ENCODE data around the gene DCUN1D2. TPM values are rescaled to one million over a fixed set of nuclear protein-coding genes. Genes with fewer than 3 reads are reported as not detected.

Gene DCUN1D2
- total RNA-seq, 4 donors from 2014 or later, result 18.7 to 28.4 (median 20.2) TPM

DNA sequence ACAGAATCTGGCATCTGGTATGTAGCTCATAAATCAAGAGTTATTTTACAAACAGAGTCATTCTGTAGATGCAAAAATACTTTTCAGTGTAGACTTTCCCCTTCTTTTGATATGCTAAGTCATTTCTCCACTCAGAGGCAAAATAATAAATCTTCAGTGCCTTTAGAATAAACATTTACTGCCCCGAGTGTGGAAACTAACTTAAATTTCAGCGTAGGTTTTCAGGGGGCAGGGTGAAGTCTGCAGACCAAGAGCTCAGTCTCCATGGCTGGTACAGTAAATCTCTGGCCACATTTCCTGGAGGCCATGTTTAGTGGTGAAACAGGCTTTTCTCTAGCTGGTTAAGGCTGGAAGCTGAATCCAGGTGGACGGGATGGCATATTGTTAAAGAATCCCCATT is 24.1 kb downstream of the DCUN1D2 start:
- in situ Hi-C loops (cut with MboI; ENCODE audit: low pct_ligation_motif_present in 1 of 4, low pct_unique_long_range_greater_than_20kb in 1 of 4, low sequenced_read_pairs in 3 of 4) (no loop called here), intact Hi-C loops (cut with DNase I; ENCODE audit: low total_unique reads) (no loop called here)
- no peak overlapping the region for H3K27ac ChIP-seq
- TF ChIP-seq POLR2A (IDR thresholded peaks at IDR 0.05), result no peak
- TF ChIP-seq, protein P1, sequence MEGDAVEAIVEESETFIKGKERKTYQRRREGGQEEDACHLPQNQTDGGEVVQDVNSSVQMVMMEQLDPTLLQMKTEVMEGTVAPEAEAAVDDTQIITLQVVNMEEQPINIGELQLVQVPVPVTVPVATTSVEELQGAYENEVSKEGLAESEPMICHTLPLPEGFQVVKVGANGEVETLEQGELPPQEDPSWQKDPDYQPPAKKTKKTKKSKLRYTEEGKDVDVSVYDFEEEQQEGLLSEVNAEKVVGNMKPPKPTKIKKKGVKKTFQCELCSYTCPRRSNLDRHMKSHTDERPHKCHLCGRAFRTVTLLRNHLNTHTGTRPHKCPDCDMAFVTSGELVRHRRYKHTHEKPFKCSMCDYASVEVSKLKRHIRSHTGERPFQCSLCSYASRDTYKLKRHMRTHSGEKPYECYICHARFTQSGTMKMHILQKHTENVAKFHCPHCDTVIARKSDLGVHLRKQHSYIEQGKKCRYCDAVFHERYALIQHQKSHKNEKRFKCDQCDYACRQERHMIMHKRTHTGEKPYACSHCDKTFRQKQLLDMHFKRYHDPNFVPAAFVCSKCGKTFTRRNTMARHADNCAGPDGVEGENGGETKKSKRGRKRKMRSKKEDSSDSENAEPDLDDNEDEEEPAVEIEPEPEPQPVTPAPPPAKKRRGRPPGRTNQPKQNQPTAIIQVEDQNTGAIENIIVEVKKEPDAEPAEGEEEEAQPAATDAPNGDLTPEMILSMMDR (IDR thresholded peaks at IDR 0.05), result no peak
- no peak for TF ChIP-seq EP300 (IDR thresholded peaks at IDR 0.05; ENCODE audit: low read depth)
- no peak for TF ChIP-seq POLR2AphosphoS5 (IDR thresholded peaks at IDR 0.05)
- peaks cover 0 to 11% (median 0%) of the 10 kb centered on the region in 4 donors for H3K36me3 ChIP-seq
- H3K27me3 ChIP-seq, result no peaks in the 10 kb centered on the region
- H3K9me3 ChIP-seq, result no peaks in the 10 kb centered on the region
- DNase-seq, result no peak
- H3K4me1 ChIP-seq, result no peaks in the 10 kb centered on the region
- 85 to 100% methylated on average over 1 to 3 of the region's 3 CpGs for WGBS, 2 donors (ENCODE audit: low coverage in 1 of 2)
- no peak overlapping the region for H3K4me3 ChIP-seq

DNA sequence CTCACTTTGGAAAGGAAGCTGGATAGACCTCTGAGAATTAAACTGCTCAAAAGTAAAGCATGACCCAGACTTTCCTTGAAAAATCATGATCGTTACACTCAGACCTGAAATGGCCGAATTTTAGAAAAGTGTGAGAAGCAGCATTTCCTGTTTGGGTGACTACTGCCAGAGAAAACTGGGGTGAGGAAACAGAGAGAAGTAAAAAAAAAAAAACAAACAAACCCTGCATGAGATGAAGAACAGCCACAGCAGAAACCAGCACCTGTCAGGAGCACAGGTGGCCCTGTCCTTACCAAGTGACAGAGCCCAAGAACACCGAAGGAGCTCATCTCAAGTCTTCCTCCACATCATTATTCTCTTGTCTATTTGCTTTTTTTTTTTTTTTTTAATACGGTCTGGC is 25.2 kb downstream of the DCUN1D2 start:
- Histone ChIP-seq H3K27me3 (no peaks in the 10 kb centered on the region), H3K9me3 (no peaks in the 10 kb centered on the region), H3K36me3 (peaks cover 0 to 19% (median 3%) of the 10 kb centered on the region in 4 donors), H3K27ac (no peak overlapping the region), H3K4me1 (no peaks in the 10 kb centered on the region), H3K4me3 (no peak overlapping the region)
- in situ Hi-C loops (cut with MboI; ENCODE audit: low pct_ligation_motif_present in 1 of 4, low pct_unique_long_range_greater_than_20kb in 1 of 4, low sequenced_read_pairs in 3 of 4), result no loop called here
- WGBS, 2 donors (ENCODE audit: low coverage in 1 of 2), result 62 to 73% methylated on average over 3 to 4 of the region's 4 CpGs
- DNase-seq, result no peak
- intact Hi-C loops (cut with DNase I; ENCODE audit: low total_unique reads), result no loop called here
- TF ChIP-seq POLR2A (IDR thresholded peaks at IDR 0.05), result no peak
- TF ChIP-seq EP300 (IDR thresholded peaks at IDR 0.05; ENCODE audit: low read depth), result no peak
- no peak for TF ChIP-seq POLR2AphosphoS5 (IDR thresholded peaks at IDR 0.05)
- TF ChIP-seq, protein P1 (IDR thresholded peaks at IDR 0.05), result no peak

DNA sequence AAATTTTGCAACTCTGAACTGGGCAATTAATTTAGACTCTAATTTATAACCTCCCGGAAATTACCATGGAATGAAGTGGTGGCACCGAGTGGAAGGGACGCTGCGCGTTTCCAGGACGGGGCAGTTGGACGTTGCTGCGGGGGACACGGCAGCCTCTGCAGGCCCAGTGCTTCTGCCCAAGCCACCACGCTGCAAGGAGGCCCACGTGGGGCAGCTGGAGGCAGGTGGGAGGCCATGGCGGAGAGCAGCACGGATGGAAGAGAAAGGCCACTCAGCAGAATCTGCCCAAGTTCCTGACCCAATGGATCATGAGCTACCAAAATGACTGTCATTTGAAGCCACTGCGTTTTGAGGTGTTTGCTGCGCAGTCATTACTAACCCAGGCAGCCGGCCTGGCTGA is 26.0 kb downstream of the DCUN1D2 start:
- no peak for DNase-seq
- TF ChIP-seq POLR2AphosphoS5 (IDR thresholded peaks at IDR 0.05) (no peak), POLR2A (IDR thresholded peaks at IDR 0.05) (no peak), EP300 (IDR thresholded peaks at IDR 0.05; ENCODE audit: low read depth) (no peak)
- TF ChIP-seq, protein P1 (IDR thresholded peaks at IDR 0.05), result no peak
- H3K4me3 ChIP-seq, result no peak overlapping the region
- intact Hi-C loops (cut with DNase I; ENCODE audit: low total_unique reads), result no loop called here
- peaks cover 0 to 25% (median 6%) of the 10 kb centered on the region in 4 donors for H3K36me3 ChIP-seq
- H3K27ac ChIP-seq, result no peak overlapping the region
- in situ Hi-C loops (cut with MboI; ENCODE audit: low pct_ligation_motif_present in 1 of 4, low pct_unique_long_range_greater_than_20kb in 1 of 4, low sequenced_read_pairs in 3 of 4), result no loop called here
- H3K27me3 ChIP-seq, result no peaks in the 10 kb centered on the region
- H3K4me1 ChIP-seq, result no peaks in the 10 kb centered on the region
- 90% methylated on average over 16 of the region's 16 CpGs; no CpG with 5 or more reads in 1 of the 2 donors for WGBS, 2 donors (ENCODE audit: low coverage in 1 of 2)
- no peaks in the 10 kb centered on the region for H3K9me3 ChIP-seq

DNA sequence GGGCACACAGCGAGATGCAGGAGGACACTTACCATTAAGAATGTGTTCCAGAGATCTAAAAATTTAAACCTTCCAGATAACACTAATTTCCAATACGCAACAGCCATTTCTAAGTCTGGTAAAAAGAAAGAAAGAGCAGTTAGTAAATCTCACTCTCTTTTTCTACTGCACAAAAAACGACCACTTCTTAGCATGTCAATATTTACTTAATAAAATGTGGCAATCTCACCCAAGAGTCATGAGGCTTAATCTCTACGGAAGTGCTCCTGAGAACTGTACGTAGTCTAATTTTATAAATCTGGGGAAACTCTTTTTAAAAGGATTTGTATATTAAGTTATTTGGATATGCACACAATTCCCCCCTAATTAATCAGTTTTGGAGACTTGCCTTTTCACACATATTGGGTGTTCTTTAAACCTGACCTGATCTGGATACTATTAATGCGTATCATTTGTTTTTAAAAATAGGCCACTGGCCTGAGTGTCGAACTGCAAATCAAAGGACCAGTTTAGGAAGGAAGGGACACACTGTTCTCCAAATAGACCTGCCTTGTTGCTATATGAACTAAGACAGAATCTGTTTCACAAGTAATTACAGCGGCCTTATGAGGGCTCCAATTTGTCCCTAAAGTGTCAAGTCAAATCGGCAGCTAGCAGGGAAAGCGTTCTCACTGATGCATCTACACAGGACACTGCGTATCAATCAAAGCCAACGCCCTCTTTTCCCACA is 29.3 kb downstream of the DCUN1D2 start:
- intact Hi-C loops (cut with DNase I; ENCODE audit: low total_unique reads) (no loop called here), in situ Hi-C loops (cut with MboI; ENCODE audit: low pct_ligation_motif_present in 1 of 4, low pct_unique_long_range_greater_than_20kb in 1 of 4, low sequenced_read_pairs in 3 of 4) (no loop called here)
- 74 to 91% methylated on average over 9 to 12 of the region's 12 CpGs for WGBS, 2 donors (ENCODE audit: low coverage in 1 of 2)
- no peak for DNase-seq
- TF ChIP-seq EP300 (IDR thresholded peaks at IDR 0.05; ENCODE audit: low read depth) (no peak), POLR2A (IDR thresholded peaks at IDR 0.05) (no peak), POLR2AphosphoS5 (IDR thresholded peaks at IDR 0.05) (no peak)
- TF ChIP-seq, protein P1 (IDR thresholded peaks at IDR 0.05), result no peak
- Histone ChIP-seq H3K4me1 (no peaks in the 10 kb centered on the region), H3K27me3 (no peaks in the 10 kb centered on the region), H3K4me3 (no peak overlapping the region), H3K27ac (no peak overlapping the region), H3K9me3 (no peaks in the 10 kb centered on the region), H3K36me3 (peaks cover 0 to 28% (median 13%) of the 10 kb centered on the region in 4 donors)

Measured in transverse colon (tissue), 4 donors.